ENCODE measurements around the gene DUSP5.

DNA sequence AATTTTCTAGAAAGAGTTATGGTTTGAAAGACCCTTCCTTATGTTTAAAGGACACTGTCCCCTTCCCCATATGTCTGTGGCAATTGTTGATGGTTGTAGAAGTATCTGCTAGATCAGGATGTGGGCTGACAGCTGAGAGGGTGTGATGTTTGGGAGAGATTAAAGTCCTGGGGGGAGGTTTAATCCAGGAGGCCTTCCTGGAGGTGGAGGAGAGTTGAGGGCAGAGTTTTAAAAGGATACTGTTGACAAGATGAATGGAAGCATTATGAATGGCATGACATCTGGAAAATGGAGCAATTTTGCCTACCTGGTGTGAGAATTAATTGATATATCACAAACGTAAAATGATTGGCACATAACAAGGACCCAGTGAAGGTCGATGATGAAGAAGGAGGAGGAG is 36.9 kb downstream of the DUSP5 start:
- TF ChIP-seq, protein P1, sequence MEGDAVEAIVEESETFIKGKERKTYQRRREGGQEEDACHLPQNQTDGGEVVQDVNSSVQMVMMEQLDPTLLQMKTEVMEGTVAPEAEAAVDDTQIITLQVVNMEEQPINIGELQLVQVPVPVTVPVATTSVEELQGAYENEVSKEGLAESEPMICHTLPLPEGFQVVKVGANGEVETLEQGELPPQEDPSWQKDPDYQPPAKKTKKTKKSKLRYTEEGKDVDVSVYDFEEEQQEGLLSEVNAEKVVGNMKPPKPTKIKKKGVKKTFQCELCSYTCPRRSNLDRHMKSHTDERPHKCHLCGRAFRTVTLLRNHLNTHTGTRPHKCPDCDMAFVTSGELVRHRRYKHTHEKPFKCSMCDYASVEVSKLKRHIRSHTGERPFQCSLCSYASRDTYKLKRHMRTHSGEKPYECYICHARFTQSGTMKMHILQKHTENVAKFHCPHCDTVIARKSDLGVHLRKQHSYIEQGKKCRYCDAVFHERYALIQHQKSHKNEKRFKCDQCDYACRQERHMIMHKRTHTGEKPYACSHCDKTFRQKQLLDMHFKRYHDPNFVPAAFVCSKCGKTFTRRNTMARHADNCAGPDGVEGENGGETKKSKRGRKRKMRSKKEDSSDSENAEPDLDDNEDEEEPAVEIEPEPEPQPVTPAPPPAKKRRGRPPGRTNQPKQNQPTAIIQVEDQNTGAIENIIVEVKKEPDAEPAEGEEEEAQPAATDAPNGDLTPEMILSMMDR (IDR thresholded peaks at IDR 0.05): no peak
- no peak for TF ChIP-seq EHMT2 (IDR thresholded peaks at IDR 0.05; ENCODE audit: low read depth)
- no peak for TF ChIP-seq RCOR1 (IDR thresholded peaks at IDR 0.05; ENCODE audit: low read depth, low read length)
- TF ChIP-seq, protein P2, sequence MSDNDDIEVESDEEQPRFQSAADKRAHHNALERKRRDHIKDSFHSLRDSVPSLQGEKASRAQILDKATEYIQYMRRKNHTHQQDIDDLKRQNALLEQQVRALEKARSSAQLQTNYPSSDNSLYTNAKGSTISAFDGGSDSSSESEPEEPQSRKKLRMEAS (IDR thresholded peaks at IDR 0.05): no peak
- no peak for TF ChIP-seq EP300 (IDR thresholded peaks at IDR 0.05)

Data from A549 (cell line).